ENCODE data around the gene UQCC2.
A peak's percentile ranks its signal among the peaks of the same experiment; 100 is the strongest.

Gene UQCC2

GRCh38 chr6:33744895-33745546 is 33.5 kb upstream of the UQCC2 start:
- H3K9ac ChIP-seq = 0 out of 2 replicates have a peak overlapping the region, but pooled peaks have one; percentile 15
- no peak for TF ChIP-seq Cebpa-rat (IDR thresholded peaks at IDR 0.05)
- no peak overlapping the region for H3K4me2 ChIP-seq
- H3K36me3 ChIP-seq = no peaks in the 10 kb centered on the region
- H3K9me3 ChIP-seq = no peaks in the 10 kb centered on the region
- peaks cover 18% of the 10 kb centered on the region for H3K4me1 ChIP-seq
- no peak overlapping the region for H3K4me3 ChIP-seq
- peak overlapping the region; percentile 22; the same call in 1 of the 2 replicates for H3K27ac ChIP-seq
- H3K27me3 ChIP-seq = no peaks in the 10 kb centered on the region
- H4K20me1 ChIP-seq = 0 out of 2 replicates have a peak, but pooled peaks cover 5% of the 10 kb centered on the region

- no peak overlapping the region for H3K9ac ChIP-seq
Measured at GRCh38 chr6:33744001-33744848, 32.7 kb upstream of the UQCC2 start.

GRCh38 chr6:33742837-33743236 is 31.3 kb upstream of the UQCC2 start:
- H3K9me3 ChIP-seq = no peaks in the 10 kb centered on the region
- H4K20me1 ChIP-seq = 0 out of 2 replicates have a peak, but pooled peaks cover 2% of the 10 kb centered on the region
- no peaks in the 10 kb centered on the region for H3K36me3 ChIP-seq
- no peak overlapping the region for H3K9ac ChIP-seq
- no peak for TF ChIP-seq Cebpa-rat (IDR thresholded peaks at IDR 0.05)
- no peak overlapping the region for H3K4me3 ChIP-seq
- H3K27ac ChIP-seq = no peak overlapping the region
- H3K4me1 ChIP-seq = peaks cover 17% of the 10 kb centered on the region
- no peak overlapping the region for H3K4me2 ChIP-seq
- no peaks in the 10 kb centered on the region for H3K27me3 ChIP-seq

More at GRCh38 chr6:33744001-33744848, 32.7 kb upstream of the UQCC2 start:
- Histone ChIP-seq H3K27me3 (no peaks in the 10 kb centered on the region), H3K4me3 (no peak overlapping the region), H3K4me2 (no peak overlapping the region), H3K4me1 (peaks cover 17% of the 10 kb centered on the region), H4K20me1 (0 out of 2 replicates have a peak, but pooled peaks cover 5% of the 10 kb centered on the region), H3K27ac (no peak overlapping the region), H3K36me3 (no peaks in the 10 kb centered on the region), H3K9me3 (no peaks in the 10 kb centered on the region)
- TF ChIP-seq Cebpa-rat (IDR thresholded peaks at IDR 0.05) = no peak

- no peaks in the 10 kb centered on the region for H4K20me1 ChIP-seq
- H3K4me1 ChIP-seq = peaks cover 17% of the 10 kb centered on the region
- no peak overlapping the region for H3K4me3 ChIP-seq
- no peak overlapping the region for H3K9ac ChIP-seq
- no peaks in the 10 kb centered on the region for H3K27me3 ChIP-seq
- H3K27ac ChIP-seq = no peak overlapping the region
- H3K9me3 ChIP-seq = no peaks in the 10 kb centered on the region
- H3K4me2 ChIP-seq = no peak overlapping the region
- no peak for TF ChIP-seq Cebpa-rat (IDR thresholded peaks at IDR 0.05)
- no peaks in the 10 kb centered on the region for H3K36me3 ChIP-seq
Measured at GRCh38 chr6:33742092-33742491, 30.6 kb upstream of the UQCC2 start.

GRCh38 chr6:33740794-33741193 is 29.3 kb upstream of the UQCC2 start:
- no peaks in the 10 kb centered on the region for H3K9me3 ChIP-seq
- H3K27ac ChIP-seq = no peak overlapping the region
- H3K4me2 ChIP-seq = no peak overlapping the region
- H3K4me1 ChIP-seq = peaks cover 8% of the 10 kb centered on the region
- no peak overlapping the region for H3K4me3 ChIP-seq
- no peak for TF ChIP-seq Cebpa-rat (IDR thresholded peaks at IDR 0.05)
- no peak overlapping the region for H3K9ac ChIP-seq
- H3K36me3 ChIP-seq = no peaks in the 10 kb centered on the region
- no peaks in the 10 kb centered on the region for H4K20me1 ChIP-seq
- H3K27me3 ChIP-seq = no peaks in the 10 kb centered on the region

GRCh38 chr6:33740204-33740608 is 28.7 kb upstream of the UQCC2 start:
- Histone ChIP-seq H4K20me1 (no peaks in the 10 kb centered on the region), H3K9ac (no peak overlapping the region), H3K36me3 (no peaks in the 10 kb centered on the region), H3K4me3 (no peak overlapping the region), H3K27me3 (no peaks in the 10 kb centered on the region), H3K9me3 (no peaks in the 10 kb centered on the region), H3K4me2 (no peak overlapping the region), H3K27ac (no peak overlapping the region), H3K4me1 (peaks cover 9% of the 10 kb centered on the region)
- TF ChIP-seq Cebpa-rat (IDR thresholded peaks at IDR 0.05) = no peak

- no peak overlapping the region for H3K4me3 ChIP-seq
- peaks cover 12% of the 10 kb centered on the region for H3K4me1 ChIP-seq
- H3K27ac ChIP-seq = no peak overlapping the region
- TF ChIP-seq Cebpa-rat (IDR thresholded peaks at IDR 0.05) = no peak
- no peak overlapping the region for H3K9ac ChIP-seq
- no peaks in the 10 kb centered on the region for H4K20me1 ChIP-seq
- no peaks in the 10 kb centered on the region for H3K9me3 ChIP-seq
- no peaks in the 10 kb centered on the region for H3K36me3 ChIP-seq
- H3K27me3 ChIP-seq = no peaks in the 10 kb centered on the region
- H3K4me2 ChIP-seq = no peak overlapping the region
Measured at GRCh38 chr6:33739571-33739970, 28.1 kb upstream of the UQCC2 start.

GRCh38 chr6:33738879-33739278 is 27.4 kb upstream of the UQCC2 start:
- TF ChIP-seq Cebpa-rat (IDR thresholded peaks at IDR 0.05) = no peak

GRCh38 chr6:33738153-33738552 is 26.7 kb upstream of the UQCC2 start:
- Histone ChIP-seq H3K4me3 (no peak overlapping the region), H3K36me3 (no peaks in the 10 kb centered on the region), H3K9ac (no peak overlapping the region), H3K27ac (no peak overlapping the region), H3K27me3 (no peaks in the 10 kb centered on the region), H3K4me1 (peaks cover 14% of the 10 kb centered on the region), H3K4me2 (no peak overlapping the region), H4K20me1 (no peaks in the 10 kb centered on the region), H3K9me3 (no peaks in the 10 kb centered on the region)
- no peak for TF ChIP-seq Cebpa-rat (IDR thresholded peaks at IDR 0.05)

More at GRCh38 chr6:33738879-33739278, 27.4 kb upstream of the UQCC2 start:
- Histone ChIP-seq H3K36me3 (no peaks in the 10 kb centered on the region), H3K9ac (no peak overlapping the region), H3K9me3 (no peaks in the 10 kb centered on the region), H3K4me2 (no peak overlapping the region), H3K4me1 (peaks cover 14% of the 10 kb centered on the region), H4K20me1 (no peaks in the 10 kb centered on the region), H3K4me3 (no peak overlapping the region), H3K27me3 (no peaks in the 10 kb centered on the region), H3K27ac (no peak overlapping the region)

All from BLaER1 (cell line).